GM19328 (cell line): ENCODE data around the gene PTAR1.
"Not testable (repeated sequence)": the region's sequence is repeated elsewhere in the genome, so short reads cannot be mapped to it uniquely, and the experiment has no call there.

Source experiments
- ATAC-seq: cut with Tn5 transposase; IDR thresholded peaks from one replicate; pipeline ENCODE4 v1.9.1; 2021; ENCODE audit warnings: mild to moderate bottlenecking, moderate library complexity; ENCODE audit not compliant: unreplicated experiment

The PTAR1 gene

GRCh38 chr9:69759421-69760277, at the start of gene PTAR1:
Gene PTAR1 (minus strand): TSS chr9:69760011. CDS start chr9:69759938, 73 bp downstream.
- peak; percentile 88 for ATAC-seq

GRCh38 chr9:69809304-69809863, 49.6 kb upstream of the PTAR1 start:
- ATAC-seq, result no peak

- ATAC-seq, result no peak
Observed at GRCh38 chr9:69806627-69807026, 46.8 kb upstream of the PTAR1 start.

- ATAC-seq, result no peak
Observed at GRCh38 chr9:69805962-69806515, 46.2 kb upstream of the PTAR1 start.

- no peak for ATAC-seq
Observed at GRCh38 chr9:69801989-69802388, 42.2 kb upstream of the PTAR1 start.

GRCh38 chr9:69800027-69800426, 40.2 kb upstream of the PTAR1 start:
- ATAC-seq, result not testable (repeated sequence)

GRCh38 chr9:69799521-69799920, 39.7 kb upstream of the PTAR1 start:
- not testable (repeated sequence) for ATAC-seq

GRCh38 chr9:69798744-69799143, 38.9 kb upstream of the PTAR1 start:
- no peak for ATAC-seq

- no peak for ATAC-seq
Observed at GRCh38 chr9:69797675-69798074, 37.9 kb upstream of the PTAR1 start.

- ATAC-seq, result no peak
Observed at GRCh38 chr9:69794356-69794755, 34.5 kb upstream of the PTAR1 start.

- no peak for ATAC-seq
Observed at GRCh38 chr9:69785757-69786156, 25.9 kb upstream of the PTAR1 start.

- ATAC-seq, result no peak
Observed at GRCh38 chr9:69773258-69773657, 13.4 kb upstream of the PTAR1 start.

GRCh38 chr9:69771775-69772418, 12.1 kb upstream of the PTAR1 start:
- ATAC-seq, result no peak

GRCh38 chr9:69768716-69769115, 8.9 kb upstream of the PTAR1 start:
- no peak for ATAC-seq

- ATAC-seq, result no peak
Observed at GRCh38 chr9:69768101-69768500, 8.3 kb upstream of the PTAR1 start.

- ATAC-seq, result not testable (repeated sequence)
Observed at GRCh38 chr9:69763862-69764261, 4.1 kb upstream of the PTAR1 start.

GRCh38 chr9:69762527-69762926, 2.7 kb upstream of the PTAR1 start:
- no peak for ATAC-seq

GRCh38 chr9:69760278-69760610, 433 bp upstream of the PTAR1 start:
- no peak for ATAC-seq

GRCh38 chr9:69759021-69759420, 790 bp downstream of the PTAR1 start:
- no peak for ATAC-seq

- no peak for ATAC-seq
Observed at GRCh38 chr9:69757996-69758675, 1.7 kb downstream of the PTAR1 start.

GRCh38 chr9:69755205-69755604, 4.6 kb downstream of the PTAR1 start:
- no peak for ATAC-seq
